ENCODE data around the gene IGFBP7.

Gene IGFBP7

GRCh38 chr4:57037982-57038604, 72.1 kb downstream of the IGFBP7 start:
- no peak for DNase-seq

GRCh38 chr4:57034520-57034919, 75.7 kb downstream of the IGFBP7 start:
- no peak for DNase-seq

- DNase-seq: no peak
Measured at GRCh38 chr4:57023104-57023503, 87.1 kb downstream of the IGFBP7 start.

GRCh38 chr4:57020467-57021101, 89.6 kb downstream of the IGFBP7 start:
- no peak for DNase-seq

- no peak for DNase-seq
Measured at GRCh38 chr4:57018980-57019379, 91.2 kb downstream of the IGFBP7 start.

- DNase-seq: no peak
Measured at GRCh38 chr4:57013543-57014120, 96.6 kb downstream of the IGFBP7 start.

- DNase-seq: no peak
Measured at GRCh38 chr4:56999751-57000150, 110.4 kb downstream of the IGFBP7 start.

- no peak for DNase-seq
Measured at GRCh38 chr4:56995525-56995924, 114.7 kb downstream of the IGFBP7 start.

GRCh38 chr4:56990109-56990905, 119.9 kb downstream of the IGFBP7 start:
- DNase-seq: no peak

- DNase-seq: no peak
Measured at GRCh38 chr4:56986952-56987351, 123.2 kb downstream of the IGFBP7 start.

- no peak for DNase-seq
Measured at GRCh38 chr4:56986192-56986591, 124.0 kb downstream of the IGFBP7 start.

GRCh38 chr4:56981795-56982201, 128.4 kb downstream of the IGFBP7 start:
- no peak for DNase-seq
